ENCODE measurements around the gene PTDSS2. TPM values are rescaled to one million over a fixed set of nuclear protein-coding genes. Genes with fewer than 3 reads are reported as not detected.

PTDSS2 gene
- total RNA-seq, 4 donors from 2014 or later = 21.0 to 42.7 (median 31.7) TPM

GRCh38 chr11:488062-488461 is 38.0 kb downstream of the PTDSS2 start:
- Histone ChIP-seq H3K4me3 (no peak overlapping the region), H3K27me3 (no peaks in the 10 kb centered on the region), H3K4me1 (no peaks in the 10 kb centered on the region), H3K9me3 (no peaks in the 10 kb centered on the region), H3K36me3 (peaks cover 0 to 17% (median 0%) of the 10 kb centered on the region in 3 donors), H3K27ac (no peak overlapping the region)
- no peak for TF ChIP-seq POLR2A (IDR thresholded peaks at IDR 0.05)
- TF ChIP-seq, protein P1, sequence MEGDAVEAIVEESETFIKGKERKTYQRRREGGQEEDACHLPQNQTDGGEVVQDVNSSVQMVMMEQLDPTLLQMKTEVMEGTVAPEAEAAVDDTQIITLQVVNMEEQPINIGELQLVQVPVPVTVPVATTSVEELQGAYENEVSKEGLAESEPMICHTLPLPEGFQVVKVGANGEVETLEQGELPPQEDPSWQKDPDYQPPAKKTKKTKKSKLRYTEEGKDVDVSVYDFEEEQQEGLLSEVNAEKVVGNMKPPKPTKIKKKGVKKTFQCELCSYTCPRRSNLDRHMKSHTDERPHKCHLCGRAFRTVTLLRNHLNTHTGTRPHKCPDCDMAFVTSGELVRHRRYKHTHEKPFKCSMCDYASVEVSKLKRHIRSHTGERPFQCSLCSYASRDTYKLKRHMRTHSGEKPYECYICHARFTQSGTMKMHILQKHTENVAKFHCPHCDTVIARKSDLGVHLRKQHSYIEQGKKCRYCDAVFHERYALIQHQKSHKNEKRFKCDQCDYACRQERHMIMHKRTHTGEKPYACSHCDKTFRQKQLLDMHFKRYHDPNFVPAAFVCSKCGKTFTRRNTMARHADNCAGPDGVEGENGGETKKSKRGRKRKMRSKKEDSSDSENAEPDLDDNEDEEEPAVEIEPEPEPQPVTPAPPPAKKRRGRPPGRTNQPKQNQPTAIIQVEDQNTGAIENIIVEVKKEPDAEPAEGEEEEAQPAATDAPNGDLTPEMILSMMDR (IDR thresholded peaks at IDR 0.05) = no peak
- no peak for DNase-seq

DNA sequence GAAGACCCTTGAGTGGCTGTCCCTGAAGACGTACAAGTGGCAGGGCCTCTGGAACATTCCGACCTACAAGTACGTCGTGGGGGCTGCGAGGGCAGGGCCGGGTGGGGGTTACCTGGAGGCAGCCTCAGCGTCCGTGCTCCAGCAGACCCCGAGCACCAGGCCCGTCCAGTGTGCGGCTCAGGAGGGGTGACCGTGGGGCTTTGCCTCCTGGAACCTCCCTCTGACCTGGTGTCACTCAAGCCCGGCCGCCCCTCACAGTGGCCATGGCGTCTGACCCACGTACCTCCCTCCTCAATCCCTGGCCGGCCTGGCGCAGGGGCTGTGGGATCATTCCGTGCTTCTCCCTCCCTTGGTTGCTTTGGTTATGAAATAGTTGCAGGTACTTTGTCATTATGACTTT is 38.5 kb downstream of the PTDSS2 start:
- no peak overlapping the region for H3K27ac ChIP-seq
- H3K9me3 ChIP-seq = no peaks in the 10 kb centered on the region
- no peaks in the 10 kb centered on the region for H3K4me1 ChIP-seq
- H3K4me3 ChIP-seq = no peak overlapping the region
- no peak for DNase-seq
- peaks cover 0 to 21% (median 0%) of the 10 kb centered on the region in 3 donors for H3K36me3 ChIP-seq
- no peak for TF ChIP-seq POLR2A (IDR thresholded peaks at IDR 0.05)
- TF ChIP-seq, protein P1 (IDR thresholded peaks at IDR 0.05) = no peak
- H3K27me3 ChIP-seq = no peaks in the 10 kb centered on the region

DNA sequence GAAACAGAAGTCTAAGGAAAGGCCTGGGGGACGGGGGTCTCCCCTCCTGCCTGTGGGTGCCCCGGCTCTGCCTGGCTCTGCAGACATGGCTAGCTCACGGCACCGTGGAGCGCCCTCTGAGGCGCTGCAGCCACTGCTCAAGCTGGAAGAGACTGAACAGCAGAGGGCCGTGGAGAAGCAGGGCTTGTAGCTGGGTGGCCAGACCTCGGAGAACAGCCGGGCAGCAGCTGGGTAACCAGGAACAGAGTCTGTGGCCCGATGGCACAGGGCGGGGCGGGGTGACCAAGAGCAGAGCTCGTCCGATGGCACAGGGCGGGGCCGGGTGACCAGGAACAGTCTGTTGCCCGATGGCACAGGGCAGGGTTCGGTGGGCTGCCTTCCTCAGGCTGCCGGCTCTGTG is 38.9 kb downstream of the PTDSS2 start:
- TF ChIP-seq POLR2A (IDR thresholded peaks at IDR 0.05) = no peak
- TF ChIP-seq, protein P1 (IDR thresholded peaks at IDR 0.05) = no peak
- DNase-seq = peak in 1 of 3 donors; percentile 72
- H3K9me3 ChIP-seq = no peaks in the 10 kb centered on the region
- peaks cover 0 to 25% (median 0%) of the 10 kb centered on the region in 3 donors for H3K36me3 ChIP-seq
- H3K27me3 ChIP-seq = no peaks in the 10 kb centered on the region
- H3K27ac ChIP-seq = no peak overlapping the region
- H3K4me1 ChIP-seq = no peaks in the 10 kb centered on the region
- H3K4me3 ChIP-seq = no peak overlapping the region

DNA sequence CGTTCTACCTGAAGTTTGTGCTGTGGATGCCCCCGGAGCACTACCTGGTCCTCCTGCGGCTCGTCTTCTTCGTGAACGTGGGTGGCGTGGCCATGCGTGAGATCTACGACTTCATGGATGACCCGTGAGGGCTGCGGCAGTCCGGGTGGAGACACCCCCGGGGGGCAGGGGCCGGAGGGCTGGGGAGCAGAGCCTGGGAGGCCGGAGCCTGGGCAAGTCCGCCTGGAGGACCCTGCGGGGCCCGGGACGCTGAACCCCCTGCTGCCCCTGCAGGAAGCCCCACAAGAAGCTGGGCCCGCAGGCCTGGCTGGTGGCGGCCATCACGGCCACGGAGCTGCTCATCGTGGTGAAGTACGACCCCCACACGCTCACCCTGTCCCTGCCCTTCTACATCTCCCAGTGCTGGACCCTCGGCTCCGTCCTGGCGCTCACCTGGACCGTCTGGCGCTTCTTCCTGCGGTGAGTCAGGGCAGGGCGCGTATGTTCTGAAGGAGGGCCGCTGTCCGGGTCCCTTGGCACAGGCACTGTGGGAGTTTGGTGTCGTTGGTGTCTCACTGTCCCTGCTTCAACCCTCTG is 39.6 kb downstream of the PTDSS2 start:
- no peak for TF ChIP-seq POLR2A (IDR thresholded peaks at IDR 0.05)
- H3K27ac ChIP-seq = no peak overlapping the region
- H3K4me3 ChIP-seq = no peak overlapping the region
- no peak for DNase-seq
- no peaks in the 10 kb centered on the region for H3K27me3 ChIP-seq
- no peaks in the 10 kb centered on the region for H3K9me3 ChIP-seq
- H3K4me1 ChIP-seq = no peaks in the 10 kb centered on the region
- H3K36me3 ChIP-seq = peaks cover 0 to 32% (median 0%) of the 10 kb centered on the region in 3 donors

GRCh38 chr11:490186-490929 is 40.3 kb downstream of the PTDSS2 start:
- DNase-seq = no peak
- no peak overlapping the region for H3K4me3 ChIP-seq
- H3K36me3 ChIP-seq = peaks cover 0 to 39% (median 0%) of the 10 kb centered on the region in 3 donors

DNA sequence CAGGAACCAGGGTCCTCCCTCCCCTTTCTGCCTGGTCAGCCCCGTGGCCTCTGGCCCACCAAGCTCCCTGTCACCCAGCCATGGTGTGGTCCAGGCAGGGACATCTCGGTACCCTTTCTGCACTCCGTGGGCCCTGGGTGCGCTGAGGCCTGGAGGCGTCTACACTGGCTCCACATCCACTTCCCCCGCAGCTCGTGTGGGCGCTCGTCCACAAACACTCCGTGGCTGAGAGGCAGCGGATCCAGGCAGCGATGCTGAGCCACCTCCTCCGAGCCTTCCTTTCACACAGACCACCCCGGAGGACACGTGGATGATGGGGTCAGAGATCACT is 40.8 kb downstream of the PTDSS2 start:
- H3K4me1 ChIP-seq = no peaks in the 10 kb centered on the region
- no peak overlapping the region for H3K4me3 ChIP-seq
- DNase-seq = no peak
- H3K9me3 ChIP-seq = no peaks in the 10 kb centered on the region
- no peak overlapping the region for H3K27ac ChIP-seq
- peaks cover 0 to 43% (median 0%) of the 10 kb centered on the region in 3 donors for H3K36me3 ChIP-seq
- H3K27me3 ChIP-seq = no peaks in the 10 kb centered on the region
- TF ChIP-seq, protein P1 (IDR thresholded peaks at IDR 0.05) = no peak
- TF ChIP-seq POLR2A (IDR thresholded peaks at IDR 0.05) = no peak

More at GRCh38 chr11:490186-490929, 40.3 kb downstream of the PTDSS2 start:
- H3K9me3 ChIP-seq = no peaks in the 10 kb centered on the region
- no peak overlapping the region for H3K27ac ChIP-seq
- H3K27me3 ChIP-seq = no peaks in the 10 kb centered on the region
- no peaks in the 10 kb centered on the region for H3K4me1 ChIP-seq
- TF ChIP-seq POLR2A (IDR thresholded peaks at IDR 0.05) = no peak
- TF ChIP-seq, protein P1 (IDR thresholded peaks at IDR 0.05) = no peak

Measured in Peyer's patch (tissue), 4 donors.